ENCODE data around the gene CENPL.

DNA sequence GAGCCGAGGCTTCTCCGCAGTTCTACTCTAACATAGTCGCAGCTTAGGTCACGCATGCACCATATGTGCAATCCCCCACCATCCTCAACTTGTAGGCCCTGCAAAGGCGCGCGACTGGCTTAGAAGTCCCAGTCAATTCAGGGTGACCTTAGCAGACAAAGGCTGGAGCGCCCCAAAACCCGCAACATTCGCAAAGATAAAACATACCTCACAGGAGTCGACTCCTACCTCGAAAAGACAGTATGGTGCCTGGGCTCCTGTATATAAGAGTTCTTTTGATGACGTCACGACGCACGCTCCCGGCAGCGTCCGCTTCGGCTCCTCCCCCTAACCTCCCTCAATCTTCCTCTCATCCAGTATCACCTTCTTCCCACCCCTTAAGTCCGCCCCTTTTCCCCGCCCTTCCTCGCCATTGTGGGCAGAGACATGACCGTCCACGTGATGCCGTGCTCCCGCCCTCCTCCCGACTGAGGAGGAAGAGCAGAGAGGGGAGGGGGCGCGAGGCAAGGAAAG lies 43.1 kb upstream of the CENPL start, which contains the start of gene GAS5:
- TF ChIP-seq POLR2A (IDR thresholded peaks at IDR 0.05; ENCODE audit: low read depth) = peak; percentile 97
- no peak for TF ChIP-seq CTCF (IDR thresholded peaks at IDR 0.05)
- no peak for TF ChIP-seq EP300 (IDR thresholded peaks at IDR 0.05)
- peak; percentile 93 to 99 for TF ChIP-seq POLR2AphosphoS5 (IDR thresholded peaks at IDR 0.05)
